Measurements from ENCODE around the gene FBXW12. TPM values are rescaled to one million over a fixed set of nuclear protein-coding genes. Genes with fewer than 3 reads are reported as not detected.

Gene FBXW12
- total RNA-seq, 1 experiment from 2014 or later = 0.74 TPM

- H4K8ac ChIP-seq (replicated peaks; ENCODE audit: insufficient read length, low read depth, low read length) = no peak overlapping the region
- H3K79me2 ChIP-seq (ENCODE audit: insufficient read depth, low read length) = no peaks in the 10 kb centered on the region
- H4K91ac ChIP-seq (ENCODE audit: insufficient read length, low read depth, low read length) = no peak overlapping the region
- no peak overlapping the region for H3K14ac ChIP-seq (ENCODE audit: insufficient read depth, low read length)
- H3K23ac ChIP-seq (ENCODE audit: insufficient read length, low read depth, low read length) = no peak overlapping the region
- H3K4me2 ChIP-seq (ENCODE audit: insufficient read depth, insufficient read length, low read length) = no peak overlapping the region
- H3K9ac ChIP-seq (ENCODE audit: extremely low read depth, insufficient read length, low read length) = no peak overlapping the region
- no peaks in the 10 kb centered on the region for H3K9me3 Mint-ChIP-seq
- WGBS (ENCODE audit: extremely low coverage, insufficient read length, low lambda C conversion rate) = no CpG with 5 or more reads among the region's 1 CpG
- no peak overlapping the region for H3K27ac Mint-ChIP-seq
- H3K27me3 Mint-ChIP-seq (ENCODE audit: low read depth) = peaks cover 23% of the 10 kb centered on the region
- no peak overlapping the region for H3K27ac ChIP-seq (ENCODE audit: insufficient read length, low read depth, low read length)
- no peak overlapping the region for H3K18ac ChIP-seq (ENCODE audit: insufficient read length, low read depth, low read length)
- no peak overlapping the region for H2BK5ac ChIP-seq (ENCODE audit: insufficient read length, low read length)
- no peaks in the 10 kb centered on the region for H3K9me3 ChIP-seq (ENCODE audit: control insufficient read depth, low read depth, low read length)
- H2BK15ac ChIP-seq (ENCODE audit: low read depth, low read length) = no peak overlapping the region
- H2BK12ac ChIP-seq (ENCODE audit: insufficient read length, low read depth, low read length) = no peak overlapping the region
- H3K4me1 ChIP-seq (ENCODE audit: insufficient read depth, low read length) = no peaks in the 10 kb centered on the region
- no peak overlapping the region for H2BK120ac ChIP-seq (ENCODE audit: low read depth, low read length, poor library complexity, severe bottlenecking)
- H3K27me3 ChIP-seq (ENCODE audit: insufficient read depth, low read length) = no peaks in the 10 kb centered on the region
- no peak for DNase-seq
- H2AK5ac ChIP-seq (ENCODE audit: insufficient read length, low read length) = no peak overlapping the region
- no peak overlapping the region for H2AFZ ChIP-seq (ENCODE audit: low read length)
- no peaks in the 10 kb centered on the region for H4K20me1 ChIP-seq (ENCODE audit: control insufficient read depth, insufficient read depth, insufficient read length)
- no peaks in the 10 kb centered on the region for H3K79me1 ChIP-seq (ENCODE audit: insufficient read depth, low read depth, low read length, poor library complexity, severe bottlenecking)
- TF ChIP-seq CTCF (conservative IDR thresholded peaks at IDR 0.05) = no peak
- H4K5ac ChIP-seq (ENCODE audit: insufficient read length, low read depth, low read length) = no peak overlapping the region
- no peaks in the 10 kb centered on the region for H3K23me2 ChIP-seq (ENCODE audit: insufficient read length, low read depth, low read length, poor library complexity, severe bottlenecking)
- H3K4me3 Mint-ChIP-seq = no peak overlapping the region
- no peak overlapping the region for H2BK20ac ChIP-seq (ENCODE audit: low read depth, low read length, poor library complexity, severe bottlenecking)
- no peaks in the 10 kb centered on the region for H3K4me1 Mint-ChIP-seq
- no peak overlapping the region for H3K4ac ChIP-seq (ENCODE audit: low read depth, low read length)
- H3K36me3 Mint-ChIP-seq (ENCODE audit: insufficient read depth in 1 of 3, low read depth in 3 of 3) = no peaks in the 10 kb centered on the region
- H3K56ac ChIP-seq (ENCODE audit: insufficient read length, low read depth, low read length) = no peak overlapping the region
- H3T11ph ChIP-seq (ENCODE audit: low read length) = no peak overlapping the region
These were observed 27.0 kb upstream of the FBXW12 start for GRCh38 chr3:48344867-48345507.
